ENCODE measurements around the gene KRTAP3-1.

DNA sequence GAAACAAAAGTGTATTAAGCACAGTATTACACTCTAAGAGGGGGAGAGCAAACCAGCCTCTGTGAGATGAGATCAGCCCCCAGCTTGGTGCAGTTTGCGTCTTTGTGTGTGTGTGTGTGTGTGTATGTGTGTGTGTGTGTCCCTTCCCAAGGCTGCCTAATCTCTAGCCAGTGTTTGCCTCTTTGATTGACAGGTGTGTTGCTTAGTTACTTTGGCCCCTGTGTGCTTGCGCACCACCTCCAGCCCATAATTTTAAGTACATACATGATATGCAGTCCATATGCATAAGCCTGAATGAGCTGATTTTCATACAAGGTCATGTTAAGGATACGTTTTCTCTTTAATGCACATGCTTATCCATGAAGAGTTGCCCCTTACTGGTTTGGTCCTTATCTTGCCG, 7.1 kb downstream of the KRTAP3-1 start:
- TF ChIP-seq, protein P1, sequence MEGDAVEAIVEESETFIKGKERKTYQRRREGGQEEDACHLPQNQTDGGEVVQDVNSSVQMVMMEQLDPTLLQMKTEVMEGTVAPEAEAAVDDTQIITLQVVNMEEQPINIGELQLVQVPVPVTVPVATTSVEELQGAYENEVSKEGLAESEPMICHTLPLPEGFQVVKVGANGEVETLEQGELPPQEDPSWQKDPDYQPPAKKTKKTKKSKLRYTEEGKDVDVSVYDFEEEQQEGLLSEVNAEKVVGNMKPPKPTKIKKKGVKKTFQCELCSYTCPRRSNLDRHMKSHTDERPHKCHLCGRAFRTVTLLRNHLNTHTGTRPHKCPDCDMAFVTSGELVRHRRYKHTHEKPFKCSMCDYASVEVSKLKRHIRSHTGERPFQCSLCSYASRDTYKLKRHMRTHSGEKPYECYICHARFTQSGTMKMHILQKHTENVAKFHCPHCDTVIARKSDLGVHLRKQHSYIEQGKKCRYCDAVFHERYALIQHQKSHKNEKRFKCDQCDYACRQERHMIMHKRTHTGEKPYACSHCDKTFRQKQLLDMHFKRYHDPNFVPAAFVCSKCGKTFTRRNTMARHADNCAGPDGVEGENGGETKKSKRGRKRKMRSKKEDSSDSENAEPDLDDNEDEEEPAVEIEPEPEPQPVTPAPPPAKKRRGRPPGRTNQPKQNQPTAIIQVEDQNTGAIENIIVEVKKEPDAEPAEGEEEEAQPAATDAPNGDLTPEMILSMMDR (IDR thresholded peaks at IDR 0.05): no peak
- TF ChIP-seq POLR2A (IDR thresholded peaks at IDR 0.05): no peak
- TF ChIP-seq EP300 (IDR thresholded peaks at IDR 0.05): no peak

Data from sigmoid colon (tissue), 4 donors.